Measurements from ENCODE around the gene SNCG.
"Not testable (repeated sequence)": the region's sequence is repeated elsewhere in the genome, so short reads cannot be mapped to it uniquely, and the experiment has no call there.

SNCG gene

GRCh38 chr10:86944907-86945306, 13.5 kb upstream of the SNCG start:
- no peak overlapping the region for H3K4me3 ChIP-seq (replicated peaks; ENCODE audit: low read depth, low read length)
- TF ChIP-seq CTCF (IDR thresholded peaks at IDR 0.05; ENCODE audit: low read length, missing control alignments), result no peak
- no peak for DNase-seq (ENCODE audit: low read depth)

- H3K4me3 ChIP-seq (replicated peaks; ENCODE audit: low read depth, low read length), result no peak overlapping the region
- peak; percentile 29 for TF ChIP-seq CTCF (IDR thresholded peaks at IDR 0.05; ENCODE audit: low read length, missing control alignments)
- no peak for DNase-seq (ENCODE audit: low read depth)
Measured at GRCh38 chr10:86945361-86946212, 12.8 kb upstream of the SNCG start.

- DNase-seq (ENCODE audit: low read depth), result no peak
- no peak for TF ChIP-seq CTCF (IDR thresholded peaks at IDR 0.05; ENCODE audit: low read length, missing control alignments)
- no peak overlapping the region for H3K4me3 ChIP-seq (replicated peaks; ENCODE audit: low read depth, low read length)
Measured at GRCh38 chr10:86946213-86947155, 11.9 kb upstream of the SNCG start.

GRCh38 chr10:86947806-86948205, 10.6 kb upstream of the SNCG start:
- DNase-seq (ENCODE audit: low read depth); H3K4me3 ChIP-seq (replicated peaks; ENCODE audit: low read depth, low read length): not testable (repeated sequence)

GRCh38 chr10:86950349-86950748, 8.1 kb upstream of the SNCG start:
- no peak for TF ChIP-seq CTCF (IDR thresholded peaks at IDR 0.05; ENCODE audit: low read length, missing control alignments)
- no peak for DNase-seq (ENCODE audit: low read depth)
- no peak overlapping the region for H3K4me3 ChIP-seq (replicated peaks; ENCODE audit: low read depth, low read length)

GRCh38 chr10:86951184-86951761, 7.1 kb upstream of the SNCG start:
- no peak for TF ChIP-seq CTCF (IDR thresholded peaks at IDR 0.05; ENCODE audit: low read length, missing control alignments)
- no peak overlapping the region for H3K4me3 ChIP-seq (replicated peaks; ENCODE audit: low read depth, low read length)
- DNase-seq (ENCODE audit: low read depth), result no peak

GRCh38 chr10:86952106-86952505, 6.3 kb upstream of the SNCG start:
- no peak for DNase-seq (ENCODE audit: low read depth)
- TF ChIP-seq CTCF (IDR thresholded peaks at IDR 0.05; ENCODE audit: low read length, missing control alignments), result no peak
- no peak overlapping the region for H3K4me3 ChIP-seq (replicated peaks; ENCODE audit: low read depth, low read length)

GRCh38 chr10:86952697-86953096, 5.7 kb upstream of the SNCG start:
- not testable (repeated sequence) for DNase-seq (ENCODE audit: low read depth); H3K4me3 ChIP-seq (replicated peaks; ENCODE audit: low read depth, low read length)
